Neural progenitor cell (in vitro differentiated cells): ENCODE measurements around the gene API5. TPM values are rescaled to one million over a fixed set of nuclear protein-coding genes. Genes with fewer than 3 reads are reported as not detected.

Source experiments
- DNase-seq: peaks from one replicate; pipeline ENCODE4 v3.0.0-alpha.2; 2016; ENCODE audit warnings: low spot score
- H2AFZ ChIP-seq: fragments of 200-600 bp; sonication (generic); replicated peaks from 2 replicates; pipeline ENCODE4 v1.6.1; 2016; ENCODE audit warnings: antibody characterized with exemption
- H3F3A ChIP-seq: fragments of 200-600 bp; sonication (generic); 2 replicates; pipeline ENCODE4 v1.6.1; 2016; ENCODE audit warnings: antibody characterized with exemption, low read depth
- H3K27ac ChIP-seq: fragments of 200-600 bp; sonication (generic); 2 replicates; pipeline ENCODE4 v1.5.1; 2016; ENCODE audit warnings: mild to moderate bottlenecking
- H3K27me3 ChIP-seq: fragments of 200-600 bp; sonication (generic); 2 replicates; pipeline ENCODE4 v1.6.1; 2016; ENCODE audit warnings: mild to moderate bottlenecking, moderate library complexity
- H3K36me3 ChIP-seq: fragments of 200-600 bp; sonication (generic); 2 replicates; pipeline ENCODE4 v1.5.1; 2016
- H3K4me1 ChIP-seq: fragments of 200-600 bp; sonication (generic); 2 replicates; pipeline ENCODE4 v1.6.1; 2016; ENCODE audit warnings: mixed run types
- H3K4me2 ChIP-seq: fragments of 200-600 bp; sonication (generic); 2 replicates; pipeline ENCODE4 v1.6.1; 2016
- H3K4me3 ChIP-seq: fragments of 200-600 bp; sonication (generic); 2 replicates; pipeline ENCODE4 v1.5.1; 2016
- H3K79me2 ChIP-seq: fragments of 200-600 bp; sonication (generic); 2 replicates; pipeline ENCODE4 v1.6.1; 2016; ENCODE audit warnings: low read depth
- H3K9ac ChIP-seq: fragments of 200-600 bp; sonication (generic); 2 replicates; pipeline ENCODE4 v1.6.1; 2016
- H3K9me3 ChIP-seq: fragments of 200-600 bp; sonication (generic); 2 replicates; pipeline ENCODE4 v1.5.1; 2016; ENCODE audit warnings: low read depth
- H4K20me1 ChIP-seq: fragments of 200-600 bp; sonication (generic); 2 replicates; pipeline ENCODE4 v1.6.1; 2016; ENCODE audit warnings: low read depth
- H3K27ac Mint-ChIP-seq: 3 replicates; pipeline ENCODE4 v1.8.0; 2021; ENCODE audit warnings: mixed read lengths
- H3K27me3 Mint-ChIP-seq: 2 replicates; pipeline ENCODE4 v1.8.0; 2022; ENCODE audit warnings: low read depth, mild to moderate bottlenecking, inconsistent platforms, moderate library complexity, mixed read lengths; ENCODE audit not compliant: insufficient read depth
- H3K36me3 Mint-ChIP-seq: 3 replicates; pipeline ENCODE4 v1.8.0; 2021; ENCODE audit warnings: mixed read lengths
- H3K4me1 Mint-ChIP-seq: 3 replicates; pipeline ENCODE4 v1.8.0; 2021; ENCODE audit warnings: mixed read lengths
- H3K4me3 Mint-ChIP-seq: 3 replicates; pipeline ENCODE4 v1.8.0; 2021; ENCODE audit warnings: mild to moderate bottlenecking, moderate library complexity, mixed read lengths
- H3K9me3 Mint-ChIP-seq: 3 replicates; pipeline ENCODE4 v1.8.0; 2020; ENCODE audit warnings: mixed read lengths
- CTCF ChIP-seq: fragments of 200-600 bp; sonication (generic); IDR thresholded peaks from 2 replicates; pipeline ENCODE4 v1.5.1; 2017; ENCODE audit warnings: antibody characterized with exemption, mild to moderate bottlenecking
- EZH2 ChIP-seq: fragments of 200-600 bp; sonication (generic); IDR thresholded peaks from 2 replicates; pipeline ENCODE4 v1.6.1; 2017; ENCODE audit warnings: antibody characterized with exemption, mild to moderate bottlenecking, moderate library complexity
- EZH2phosphoT487 ChIP-seq: fragments of 200-600 bp; sonication (generic); IDR thresholded peaks from 2 replicates; pipeline ENCODE4 v1.6.1; 2017; ENCODE audit warnings: antibody characterized with exemption
- total RNA-seq: library from RNA; depleted of rRNA; stranded (reverse); fragments of >200 nt; gene quantifications from 2 replicates; pipeline ENCODE4 v1.2.3, GENCODE V29; 2015; ENCODE audit warnings: low replicate concordance

Gene API5
- total RNA-seq, 1 donor from 2014 or later = 239 TPM

DNA sequence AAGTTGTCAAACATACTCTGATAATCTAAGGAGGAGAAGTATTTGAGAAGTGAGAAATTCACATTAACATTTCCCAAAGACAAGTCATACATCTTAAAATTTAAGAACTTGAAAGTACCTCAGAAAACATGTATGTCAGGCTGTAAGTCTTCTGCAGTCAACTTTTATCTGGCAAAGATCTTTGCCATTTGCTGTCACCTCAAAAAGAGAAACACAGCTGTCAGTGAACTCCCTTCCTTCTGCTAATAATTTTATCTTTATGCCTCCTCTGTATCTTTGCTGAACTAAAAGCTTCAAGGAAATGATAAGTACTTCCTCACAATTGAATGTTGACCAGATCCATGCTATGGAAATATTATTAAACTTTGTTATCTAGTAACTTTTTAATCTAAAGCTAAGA lies 65.6 kb downstream of the API5 start:
- no peak overlapping the region for H3K27ac Mint-ChIP-seq
- H3K27me3 Mint-ChIP-seq = no peaks in the 10 kb centered on the region
- no peak overlapping the region for H3K4me3 ChIP-seq
- H4K20me1 ChIP-seq = peaks cover 44% of the 10 kb centered on the region
- no peaks in the 10 kb centered on the region for H3K27me3 ChIP-seq
- TF ChIP-seq EZH2 (no peak), CTCF (no peak), EZH2phosphoT487 (no peak)
- H3K4me2 ChIP-seq = no peak overlapping the region
- H3K79me2 ChIP-seq = peaks cover 75% of the 10 kb centered on the region
- no peaks in the 10 kb centered on the region for H3K4me1 ChIP-seq
- no peak overlapping the region for H3K27ac ChIP-seq
- H3K4me3 Mint-ChIP-seq = no peak overlapping the region
- H3F3A ChIP-seq = peaks cover 3% of the 10 kb centered on the region
- H3K9me3 Mint-ChIP-seq = no peaks in the 10 kb centered on the region
- H3K9ac ChIP-seq = no peak overlapping the region
- peaks cover 13% of the 10 kb centered on the region for H3K36me3 ChIP-seq
- no peak overlapping the region for H2AFZ ChIP-seq
- no peak for DNase-seq
- peaks cover 5% of the 10 kb centered on the region for H3K4me1 Mint-ChIP-seq
- no peaks in the 10 kb centered on the region for H3K9me3 ChIP-seq
- H3K36me3 Mint-ChIP-seq = peaks cover 12% of the 10 kb centered on the region

DNA sequence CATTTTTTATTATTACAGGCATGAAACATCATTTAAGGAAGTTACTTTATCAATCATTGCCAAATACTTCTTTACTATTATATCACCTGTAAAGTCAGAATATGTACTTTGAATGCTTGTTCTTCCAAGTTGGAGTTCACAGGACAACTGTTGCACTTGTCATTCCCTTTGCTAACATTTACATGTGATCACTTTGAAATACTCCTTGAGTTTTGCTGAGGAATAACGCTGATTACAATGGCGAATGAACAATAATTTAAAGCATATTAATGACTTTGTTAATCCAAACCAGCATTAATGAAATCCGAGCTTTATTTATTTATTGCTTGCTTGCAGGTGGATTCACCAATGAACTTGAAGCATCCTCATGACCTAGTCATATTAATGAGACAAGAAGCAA lies 67.1 kb downstream of the API5 start:
- Mint-ChIP-seq H3K27ac (no peak overlapping the region), H3K4me1 (peaks cover 5% of the 10 kb centered on the region), H3K36me3 (peaks cover 9% of the 10 kb centered on the region), H3K9me3 (no peaks in the 10 kb centered on the region), H3K4me3 (no peak overlapping the region), H3K27me3 (no peaks in the 10 kb centered on the region)
- H3K36me3 ChIP-seq = peaks cover 16% of the 10 kb centered on the region
- no peak overlapping the region for H3K4me2 ChIP-seq
- peaks cover 3% of the 10 kb centered on the region for H3F3A ChIP-seq
- DNase-seq = no peak
- peaks cover 64% of the 10 kb centered on the region for H3K79me2 ChIP-seq
- H3K4me3 ChIP-seq = no peak overlapping the region
- H3K9ac ChIP-seq = no peak overlapping the region
- H3K9me3 ChIP-seq = no peaks in the 10 kb centered on the region
- TF ChIP-seq EZH2phosphoT487 (no peak), CTCF (no peak), EZH2 (no peak)
- no peak overlapping the region for H2AFZ ChIP-seq
- H3K4me1 ChIP-seq = no peaks in the 10 kb centered on the region
- no peak overlapping the region for H3K27ac ChIP-seq
- no peaks in the 10 kb centered on the region for H3K27me3 ChIP-seq
- peaks cover 44% of the 10 kb centered on the region for H4K20me1 ChIP-seq

DNA sequence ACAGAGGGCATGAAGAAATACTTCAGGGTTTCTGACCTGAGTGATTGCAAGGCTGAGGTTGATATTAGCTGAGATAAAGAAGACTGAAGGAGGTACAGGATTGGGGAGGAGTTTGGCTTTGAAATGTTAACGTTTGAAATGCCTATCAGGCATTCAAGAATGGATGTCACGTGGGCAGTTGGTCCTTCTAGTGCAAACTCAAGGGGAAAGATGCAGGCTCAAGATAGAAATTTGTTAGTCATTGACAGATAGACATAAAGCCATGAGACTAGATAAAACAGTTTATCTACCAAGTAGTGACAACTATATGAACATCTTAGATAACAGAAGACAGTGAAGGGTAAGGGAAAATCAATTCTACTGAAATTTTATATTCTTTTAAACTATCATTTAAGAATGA lies 70.0 kb downstream of the API5 start:
- no peaks in the 10 kb centered on the region for H3K4me1 Mint-ChIP-seq
- no peak overlapping the region for H3K4me3 Mint-ChIP-seq
- DNase-seq = no peak
- Histone ChIP-seq H3K27ac (no peak overlapping the region), H3K9ac (no peak overlapping the region), H3K36me3 (peaks cover 11% of the 10 kb centered on the region), H3K4me3 (no peak overlapping the region), H3K4me1 (no peaks in the 10 kb centered on the region), H3K9me3 (no peaks in the 10 kb centered on the region), H3K79me2 (peaks cover 42% of the 10 kb centered on the region), H3K27me3 (no peaks in the 10 kb centered on the region), H2AFZ (no peak overlapping the region), H3K4me2 (no peak overlapping the region), H4K20me1 (peaks cover 22% of the 10 kb centered on the region), H3F3A (peaks cover 7% of the 10 kb centered on the region)
- H3K36me3 Mint-ChIP-seq = peaks cover 8% of the 10 kb centered on the region
- H3K9me3 Mint-ChIP-seq = no peaks in the 10 kb centered on the region
- no peaks in the 10 kb centered on the region for H3K27me3 Mint-ChIP-seq
- TF ChIP-seq EZH2phosphoT487 (no peak), EZH2 (no peak), CTCF (no peak)
- no peak overlapping the region for H3K27ac Mint-ChIP-seq
